ENCODE results near the gene VPS51.

DNA sequence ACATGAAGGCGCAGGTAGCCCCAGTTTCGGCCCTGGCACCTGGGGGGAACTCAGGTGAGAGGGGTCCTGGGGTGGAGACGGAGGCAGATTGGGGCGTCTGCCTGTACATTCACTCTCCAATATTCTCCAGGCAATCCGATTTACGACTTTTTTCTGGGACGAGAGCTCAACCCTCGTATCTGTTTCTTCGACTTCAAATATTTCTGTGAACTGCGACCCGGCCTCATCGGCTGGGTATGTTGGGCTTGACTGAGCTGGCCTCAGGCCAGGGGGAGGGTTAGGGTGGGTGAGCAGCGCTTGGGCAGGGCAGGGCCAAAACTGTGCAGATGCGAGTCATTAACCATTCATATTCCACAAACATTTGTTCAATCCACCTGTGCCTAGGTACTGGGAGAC is 17.3 kb downstream of the VPS51 start:
- TF ChIP-seq CTCF (IDR thresholded peaks at IDR 0.05) (peak in 1 of 5 experiments; percentile 9), EP300 (IDR thresholded peaks at IDR 0.05) (no peak)

Measured in tibial nerve (tissue), 4 donors.